GM06990 (cell line): ENCODE results near the gene ZXDB.
"Not testable (repeated sequence)": the region's sequence is repeated elsewhere in the genome, so short reads cannot be mapped to it uniquely, and the experiment has no call there.

Experiments used
- DNase-seq: peaks from one replicate; pipeline ENCODE4 v3.0.0-alpha.2; 2011; ENCODE audit not compliant: insufficient read length; ENCODE audit errors: extremely low read depth
- H3K27me3 ChIP-seq: replicated peaks from 2 replicates; pipeline ENCODE4 v1.6.0; 2011; ENCODE audit warnings: low read length; ENCODE audit not compliant: control insufficient read depth, insufficient read depth
- H3K36me3 ChIP-seq: 2 replicates; pipeline ENCODE4 v1.5.1; 2011; ENCODE audit warnings: low read length; ENCODE audit not compliant: control insufficient read depth, insufficient read depth
- H3K4me3 ChIP-seq: replicated peaks from 2 replicates; pipeline ENCODE4 v1.5.1; 2011; ENCODE audit warnings: low read depth, mild to moderate bottlenecking, control low read depth, low read length
- CTCF ChIP-seq: IDR thresholded peaks from 2 replicates; pipeline ENCODE4 v1.5.1; 2011; ENCODE audit warnings: low read length, control low read depth, mild to moderate bottlenecking, inconsistent platforms; ENCODE audit not compliant: insufficient read depth, poor library complexity, severe bottlenecking

The ZXDB gene

GRCh38 chrX:57587062-57587461 lies 4.7 kb upstream of the ZXDB start:
- Histone ChIP-seq H3K27me3 (no peaks in the 10 kb centered on the region), H3K36me3 (no peaks in the 10 kb centered on the region), H3K4me3 (no peak overlapping the region)
- no peak for TF ChIP-seq CTCF
- no peak for DNase-seq

- Histone ChIP-seq H3K4me3 (no peak overlapping the region), H3K36me3 (no peaks in the 10 kb centered on the region), H3K27me3 (no peaks in the 10 kb centered on the region)
- no peak for TF ChIP-seq CTCF
- no peak for DNase-seq
These were observed 4.2 kb upstream of the ZXDB start for GRCh38 chrX:57587607-57588006.

GRCh38 chrX:57592160-57592893 lies 516 bp downstream of the ZXDB start:
- DNase-seq: peak; percentile 69
- not testable (repeated sequence) for H3K27me3 ChIP-seq, H3K36me3 ChIP-seq
- peak overlapping the region; percentile 58 for H3K4me3 ChIP-seq

GRCh38 chrX:57592894-57593215 lies 1.0 kb downstream of the ZXDB start:
- not testable (repeated sequence) for H3K36me3 ChIP-seq, H3K27me3 ChIP-seq
- DNase-seq: peak; percentile 46
- peak overlapping the region; percentile 58 for H3K4me3 ChIP-seq

GRCh38 chrX:57595381-57595811 lies 3.6 kb downstream of the ZXDB start:
- Histone ChIP-seq H3K27me3 (no peaks in the 10 kb centered on the region), H3K4me3 (no peak overlapping the region; the same call in 1 of the 2 replicates), H3K36me3 (no peaks in the 10 kb centered on the region)
- no peak for TF ChIP-seq CTCF
- DNase-seq: no peak

GRCh38 chrX:57596109-57596508 lies 4.3 kb downstream of the ZXDB start:
- Histone ChIP-seq H3K27me3 (no peaks in the 10 kb centered on the region), H3K4me3 (peak overlapping the region; percentile 5; the same call in 1 of the 2 replicates), H3K36me3 (no peaks in the 10 kb centered on the region)
- TF ChIP-seq CTCF: no peak
- DNase-seq: no peak

- H3K4me3 ChIP-seq: no peak overlapping the region
- DNase-seq: no peak
- no peaks in the 10 kb centered on the region for H3K27me3 ChIP-seq
- TF ChIP-seq CTCF: no peak
- no peaks in the 10 kb centered on the region for H3K36me3 ChIP-seq
These were observed 4.7 kb downstream of the ZXDB start for GRCh38 chrX:57596516-57596915.
